ENCODE data around the gene BTG3.

BTG3 gene

DNA sequence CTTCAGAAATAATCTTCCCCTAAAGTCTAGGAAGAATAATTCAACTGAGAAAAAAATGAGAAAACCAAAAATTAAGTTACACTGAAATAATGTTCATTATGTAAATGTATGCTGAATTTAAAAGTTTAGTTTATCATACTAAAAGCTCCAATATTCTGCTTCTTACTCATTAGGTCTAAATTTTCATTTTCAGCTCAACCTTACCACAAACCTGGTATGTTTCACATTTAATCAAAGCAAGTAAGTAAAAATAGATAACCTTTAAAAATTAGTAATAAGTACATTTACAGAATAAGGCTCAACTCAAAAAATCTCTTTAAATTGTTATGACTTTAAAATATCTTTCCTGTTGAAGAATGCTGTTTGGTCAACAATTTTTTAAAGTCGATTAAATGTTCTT is 15.0 kb downstream of the BTG3 start:
- H3K4me3 ChIP-seq (ENCODE audit: low read depth, low read length): no peak overlapping the region
- TF ChIP-seq, protein P1, sequence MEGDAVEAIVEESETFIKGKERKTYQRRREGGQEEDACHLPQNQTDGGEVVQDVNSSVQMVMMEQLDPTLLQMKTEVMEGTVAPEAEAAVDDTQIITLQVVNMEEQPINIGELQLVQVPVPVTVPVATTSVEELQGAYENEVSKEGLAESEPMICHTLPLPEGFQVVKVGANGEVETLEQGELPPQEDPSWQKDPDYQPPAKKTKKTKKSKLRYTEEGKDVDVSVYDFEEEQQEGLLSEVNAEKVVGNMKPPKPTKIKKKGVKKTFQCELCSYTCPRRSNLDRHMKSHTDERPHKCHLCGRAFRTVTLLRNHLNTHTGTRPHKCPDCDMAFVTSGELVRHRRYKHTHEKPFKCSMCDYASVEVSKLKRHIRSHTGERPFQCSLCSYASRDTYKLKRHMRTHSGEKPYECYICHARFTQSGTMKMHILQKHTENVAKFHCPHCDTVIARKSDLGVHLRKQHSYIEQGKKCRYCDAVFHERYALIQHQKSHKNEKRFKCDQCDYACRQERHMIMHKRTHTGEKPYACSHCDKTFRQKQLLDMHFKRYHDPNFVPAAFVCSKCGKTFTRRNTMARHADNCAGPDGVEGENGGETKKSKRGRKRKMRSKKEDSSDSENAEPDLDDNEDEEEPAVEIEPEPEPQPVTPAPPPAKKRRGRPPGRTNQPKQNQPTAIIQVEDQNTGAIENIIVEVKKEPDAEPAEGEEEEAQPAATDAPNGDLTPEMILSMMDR (conservative IDR thresholded peaks at IDR 0.05; ENCODE audit: low read depth, low read length): no peak
- no peak for DNase-seq (ENCODE audit: low read depth)

DNA sequence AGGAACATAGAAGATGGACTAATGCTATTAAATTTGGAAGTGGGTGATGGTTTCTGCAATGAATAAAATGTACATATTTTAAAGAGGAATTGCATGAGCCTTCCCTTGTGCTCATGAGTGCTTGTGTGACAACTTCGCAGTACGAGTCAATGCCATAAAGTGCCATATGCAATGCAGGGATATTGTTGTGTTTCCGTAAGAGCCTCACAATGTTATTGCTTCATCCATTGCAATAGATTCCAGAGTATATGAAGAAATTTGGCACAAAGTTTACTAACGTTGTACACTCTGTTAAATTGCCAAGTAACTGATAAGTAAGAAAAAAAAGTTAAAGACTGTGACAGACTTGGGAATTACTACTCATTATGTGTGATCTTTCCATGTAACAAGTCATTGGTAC is 22.3 kb downstream of the BTG3 start:
- DNase-seq (ENCODE audit: low read depth): peak; percentile 78
- no peak overlapping the region for H3K4me3 ChIP-seq (ENCODE audit: low read depth, low read length)
- TF ChIP-seq, protein P1 (conservative IDR thresholded peaks at IDR 0.05; ENCODE audit: low read depth, low read length): no peak

DNA sequence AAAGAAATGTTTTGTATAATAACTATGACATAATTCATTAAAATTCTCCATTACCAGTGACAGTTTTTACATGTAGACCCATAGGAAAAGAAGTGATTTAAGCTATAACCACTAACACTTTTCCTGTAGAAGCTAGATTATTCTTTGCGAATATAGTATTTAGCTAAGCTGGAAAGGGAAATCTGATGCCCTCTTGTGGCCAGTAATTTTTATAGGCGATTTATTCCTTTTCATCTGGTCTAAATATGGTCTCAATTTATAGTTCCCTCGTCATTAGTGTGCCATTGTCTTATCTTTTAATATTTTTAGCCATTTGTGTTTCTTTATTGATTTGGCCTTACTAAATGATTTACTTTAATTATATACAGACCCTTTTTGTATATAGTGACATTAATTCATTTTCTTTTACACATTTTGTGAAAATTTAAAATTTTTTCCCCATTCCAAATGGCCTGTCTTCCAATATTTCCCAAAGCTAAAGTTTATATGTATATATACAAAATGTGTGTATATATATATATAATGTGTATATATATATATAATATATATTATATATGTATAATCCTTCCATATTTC is 26.7 kb downstream of the BTG3 start:
- TF ChIP-seq, protein P1 (conservative IDR thresholded peaks at IDR 0.05; ENCODE audit: low read depth, low read length): peak; percentile 66
- H3K4me3 ChIP-seq (ENCODE audit: low read depth, low read length): no peak overlapping the region
- DNase-seq (ENCODE audit: low read depth): peak; percentile 78

DNA sequence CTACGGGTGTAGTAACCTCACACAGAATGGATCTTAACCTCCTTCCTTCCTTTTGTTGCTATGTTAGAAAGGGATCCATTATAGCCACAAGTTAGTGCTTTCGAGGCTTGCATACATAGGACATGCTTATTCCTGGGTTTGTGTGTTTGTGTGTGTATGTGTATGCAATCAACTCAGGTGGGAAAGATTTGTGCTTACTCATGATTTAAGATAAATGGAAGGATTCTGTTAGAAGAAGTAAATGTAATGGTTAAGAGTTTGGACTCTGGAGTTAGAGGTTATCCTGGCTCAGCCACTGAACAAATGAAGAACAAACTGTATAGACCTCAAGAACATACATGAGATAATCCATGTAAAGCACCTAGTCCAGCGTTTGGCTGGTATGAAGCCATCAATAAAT is 28.8 kb downstream of the BTG3 start:
- no peak for DNase-seq (ENCODE audit: low read depth)
- TF ChIP-seq, protein P1 (conservative IDR thresholded peaks at IDR 0.05; ENCODE audit: low read depth, low read length): no peak
- H3K4me3 ChIP-seq (ENCODE audit: low read depth, low read length): no peak overlapping the region

DNA sequence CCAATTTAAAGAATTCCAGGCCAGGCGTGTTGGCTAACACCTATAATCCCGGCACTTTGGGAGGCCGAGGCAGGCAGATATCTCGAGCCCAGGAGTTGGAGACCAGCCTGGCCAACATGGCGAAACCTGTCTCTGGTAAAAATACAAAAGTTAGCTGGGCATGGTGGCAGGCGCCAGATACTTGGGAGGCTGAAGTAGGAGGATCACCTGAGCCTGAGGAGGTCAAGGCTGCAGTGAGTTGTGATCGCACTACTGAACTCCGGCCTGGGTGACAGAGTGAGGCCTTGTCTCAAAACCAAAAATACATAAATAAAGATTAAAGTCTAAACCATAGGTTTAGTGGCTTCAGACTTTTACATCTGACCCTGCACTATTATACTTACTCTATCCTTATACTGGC is 32.4 kb downstream of the BTG3 start:
- DNase-seq (ENCODE audit: low read depth): no peak
- H3K4me3 ChIP-seq (ENCODE audit: low read depth, low read length): no peak overlapping the region
- TF ChIP-seq, protein P1 (conservative IDR thresholded peaks at IDR 0.05; ENCODE audit: low read depth, low read length): no peak

DNA sequence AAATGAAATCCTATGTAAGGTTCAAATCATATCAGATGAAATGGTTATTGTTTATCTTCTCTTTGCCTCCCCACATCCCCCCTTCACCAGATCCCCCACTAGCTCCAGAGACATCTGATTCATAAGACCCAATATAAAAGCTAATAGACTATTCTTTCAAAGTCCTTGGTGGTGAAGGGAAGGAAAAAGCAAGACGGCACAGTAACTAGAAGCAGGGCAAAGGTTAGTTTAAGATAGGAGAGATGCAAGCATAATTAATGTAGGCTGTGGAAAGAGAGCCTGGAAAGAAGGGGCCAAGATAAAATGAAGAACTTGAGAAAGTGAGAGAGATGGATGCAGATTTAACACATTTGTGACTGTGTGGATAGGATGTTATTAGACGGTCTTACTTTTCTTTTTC is 33.8 kb downstream of the BTG3 start:
- H3K4me3 ChIP-seq (ENCODE audit: low read depth, low read length): no peak overlapping the region
- TF ChIP-seq, protein P1 (conservative IDR thresholded peaks at IDR 0.05; ENCODE audit: low read depth, low read length): no peak
- no peak for DNase-seq (ENCODE audit: low read depth)

DNA sequence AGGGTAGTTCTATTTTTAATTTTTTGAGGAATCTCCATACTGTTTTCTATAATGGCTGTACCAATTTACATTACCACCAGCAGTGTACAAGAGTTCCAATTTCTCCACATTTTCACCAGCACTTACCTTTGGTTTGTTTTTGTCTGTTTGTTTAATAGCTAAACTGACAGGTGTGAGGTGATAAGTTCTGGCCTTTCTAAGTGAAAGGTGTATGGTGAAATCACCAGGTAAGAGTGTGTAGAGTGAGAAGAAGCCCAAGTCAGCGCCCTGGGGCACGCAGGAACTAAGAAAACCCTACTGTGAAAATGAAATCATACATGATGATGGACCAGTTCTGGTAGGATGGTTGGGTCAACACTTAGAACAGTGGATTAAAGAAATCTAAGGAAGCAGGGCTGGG is 34.5 kb downstream of the BTG3 start:
- no peak for DNase-seq (ENCODE audit: low read depth)
- H3K4me3 ChIP-seq (ENCODE audit: low read depth, low read length): no peak overlapping the region
- TF ChIP-seq, protein P1 (conservative IDR thresholded peaks at IDR 0.05; ENCODE audit: low read depth, low read length): no peak

All from choroid plexus epithelial cell (primary cell).